ENCODE measurements around the gene ACAA1.

- no peak for TF ChIP-seq CTCF (IDR thresholded peaks at IDR 0.05)
- no peak for TF ChIP-seq POLR2A (IDR thresholded peaks at IDR 0.05)
Observed at GRCh38 chr3:38114875-38115644, 21.9 kb downstream of the ACAA1 start.
